ENCODE results near the gene FXYD2.
"Not testable (repeated sequence)": the region's sequence is repeated elsewhere in the genome, so short reads cannot be mapped to it uniquely, and the experiment has no call there.

Gene FXYD2

GRCh38 chr11:117824571-117825537 lies at the start of gene FXYD2:
FXYD2 (minus strand) TSS chr11:117824744; CDS start chr11:117824678, 66 bp downstream.
- DNase-seq (ENCODE audit: extremely low spot score, insufficient read length, low read depth) (no peak), FAIRE-seq (peak; percentile 35)

GRCh38 chr11:117873828-117874125 lies 49.2 kb upstream of the FXYD2 start:
- FAIRE-seq: no peak
- no peak for DNase-seq (ENCODE audit: extremely low spot score, insufficient read length, low read depth)

GRCh38 chr11:117872975-117873827 lies 48.7 kb upstream of the FXYD2 start:
- FAIRE-seq (no peak), DNase-seq (ENCODE audit: extremely low spot score, insufficient read length, low read depth) (no peak)

GRCh38 chr11:117872420-117872961 lies 47.9 kb upstream of the FXYD2 start:
- FAIRE-seq: no peak

GRCh38 chr11:117871784-117872183 lies 47.2 kb upstream of the FXYD2 start:
- DNase-seq (ENCODE audit: extremely low spot score, insufficient read length, low read depth) (no peak), FAIRE-seq (no peak)

More at GRCh38 chr11:117872420-117872961, 47.9 kb upstream of the FXYD2 start:
- no peak for DNase-seq (ENCODE audit: extremely low spot score, insufficient read length, low read depth)

GRCh38 chr11:117871160-117871559 lies 46.6 kb upstream of the FXYD2 start:
- no peak for DNase-seq (ENCODE audit: extremely low spot score, insufficient read length, low read depth)
- FAIRE-seq: no peak

- FAIRE-seq (no peak), DNase-seq (ENCODE audit: extremely low spot score, insufficient read length, low read depth) (no peak)
Measured at GRCh38 chr11:117870103-117870952, 45.8 kb upstream of the FXYD2 start.

- FAIRE-seq (no peak), DNase-seq (ENCODE audit: extremely low spot score, insufficient read length, low read depth) (no peak)
Measured at GRCh38 chr11:117869604-117870003, 45.1 kb upstream of the FXYD2 start.

GRCh38 chr11:117868815-117869561 lies 44.4 kb upstream of the FXYD2 start:
- DNase-seq (ENCODE audit: extremely low spot score, insufficient read length, low read depth): no peak
- no peak for FAIRE-seq

GRCh38 chr11:117868088-117868487 lies 43.5 kb upstream of the FXYD2 start:
- DNase-seq (ENCODE audit: extremely low spot score, insufficient read length, low read depth) (no peak), FAIRE-seq (no peak)

- FAIRE-seq (no peak), DNase-seq (ENCODE audit: extremely low spot score, insufficient read length, low read depth) (no peak)
Measured at GRCh38 chr11:117866526-117866925, 42.0 kb upstream of the FXYD2 start.

GRCh38 chr11:117865546-117865945 lies 41.0 kb upstream of the FXYD2 start:
- FAIRE-seq; DNase-seq (ENCODE audit: extremely low spot score, insufficient read length, low read depth): not testable (repeated sequence)

GRCh38 chr11:117863383-117863782 lies 38.8 kb upstream of the FXYD2 start:
- FAIRE-seq (no peak), DNase-seq (ENCODE audit: extremely low spot score, insufficient read length, low read depth) (no peak)

- FAIRE-seq (no peak), DNase-seq (ENCODE audit: extremely low spot score, insufficient read length, low read depth) (no peak)
Measured at GRCh38 chr11:117862753-117863152, 38.2 kb upstream of the FXYD2 start.

GRCh38 chr11:117862019-117862725 lies 37.6 kb upstream of the FXYD2 start:
- FAIRE-seq (no peak), DNase-seq (ENCODE audit: extremely low spot score, insufficient read length, low read depth) (no peak)

- DNase-seq (ENCODE audit: extremely low spot score, insufficient read length, low read depth): no peak
- no peak for FAIRE-seq
Measured at GRCh38 chr11:117861151-117862018, 36.8 kb upstream of the FXYD2 start.

GRCh38 chr11:117860139-117860538 lies 35.6 kb upstream of the FXYD2 start:
- DNase-seq (ENCODE audit: extremely low spot score, insufficient read length, low read depth) (no peak), FAIRE-seq (no peak)

Data from GM18507 (cell line).